Left renal cortex interstitium (tissue), 4 donors: Measurements from ENCODE around the gene USP10. TPM values are rescaled to one million over a fixed set of nuclear protein-coding genes. Genes with fewer than 3 reads are reported as not detected.

ENCODE experiments used
- DNase-seq, 4 donors: peaks; one replicate each; pipeline ENCODE4 v3.0.0-alpha.2; 2013; ENCODE audit warnings: low read depth in 4 of 4, low spot score in 2 of 4, missing footprints in 1 of 4
- polyA plus RNA-seq, 4 donors: library from polyadenylated mRNA; unstranded; fragments of 120-200 nt; gene quantifications; one replicate each; pipeline ENCODE4 v1.2.1, GENCODE V29; 2013; ENCODE audit not compliant: insufficient read length in 4 of 4

Gene USP10
- 100 to 1,000 TPM; 106 to 121 (median 111) TPM for polyA plus RNA-seq

- DNase-seq = peak in 2 of 4 donors; percentile 63 to 76
These were observed at the start of gene USP10 for GRCh38 chr16:84699712-84700445. Gene USP10, plus strand, starts transcription at chr16:84700000. Its CDS starts 91 bp downstream, at chr16:84700091.

GRCh38 chr16:84650062-84650991, 49.5 kb upstream of the USP10 start:
- no peak for DNase-seq

- DNase-seq = no peak
These were observed 47.2 kb upstream of the USP10 start for GRCh38 chr16:84652566-84652965.

GRCh38 chr16:84654238-84654637, 45.6 kb upstream of the USP10 start:
- no peak for DNase-seq

- no peak for DNase-seq
These were observed 44.8 kb upstream of the USP10 start for GRCh38 chr16:84654998-84655397.

GRCh38 chr16:84656649-84657048, 43.2 kb upstream of the USP10 start:
- no peak for DNase-seq

- DNase-seq = no peak
These were observed 42.5 kb upstream of the USP10 start for GRCh38 chr16:84657229-84657837.

GRCh38 chr16:84658690-84659089, 41.1 kb upstream of the USP10 start:
- no peak for DNase-seq

GRCh38 chr16:84659656-84660300, 40.0 kb upstream of the USP10 start:
- DNase-seq = no peak

GRCh38 chr16:84660973-84661372, 38.8 kb upstream of the USP10 start:
- DNase-seq = no peak

GRCh38 chr16:84661418-84662060, 38.3 kb upstream of the USP10 start:
- no peak for DNase-seq

GRCh38 chr16:84662471-84662870, 37.3 kb upstream of the USP10 start:
- DNase-seq = no peak

- no peak for DNase-seq
These were observed 36.2 kb upstream of the USP10 start for GRCh38 chr16:84663433-84664101.

- DNase-seq = no peak
These were observed 34.4 kb upstream of the USP10 start for GRCh38 chr16:84665359-84665758.

- DNase-seq = no peak
These were observed 34.0 kb upstream of the USP10 start for GRCh38 chr16:84665843-84666242.

GRCh38 chr16:84667600-84668309, 32.0 kb upstream of the USP10 start:
- DNase-seq = no peak

GRCh38 chr16:84670063-84670462, 29.7 kb upstream of the USP10 start:
- no peak for DNase-seq

GRCh38 chr16:84672276-84673202, 27.3 kb upstream of the USP10 start:
- DNase-seq = no peak
